Naive B cell (primary cell): ENCODE data around the gene FOXN1. TPM values are rescaled to one million over a fixed set of nuclear protein-coding genes. Genes with fewer than 3 reads are reported as not detected.
"Not testable (repeated sequence)": the region's sequence is repeated elsewhere in the genome, so short reads cannot be mapped to it uniquely, and the experiment has no call there.

Experiments
- ATAC-seq, 2 donors: fragments of 150-1000 bp; cut with Tn5 transposase; 2 replicates each; pipeline ENCODE4 v1.10.0; 2021; ENCODE audit warnings: low read depth in 2 of 2, mild to moderate bottlenecking in 2 of 2, moderate library complexity in 2 of 2
- DNase-seq: peaks from one replicate; pipeline ENCODE4 v3.0.0; 2022
- H3K27ac Mint-ChIP-seq, 6 donors: one replicate each; pipeline ENCODE4 v1.8.0; 2020 to 2022; ENCODE audit warnings: mild to moderate bottlenecking in 6 of 6, mixed read lengths in 6 of 6, moderate library complexity in 5 of 6, inconsistent platforms in 2 of 6
- H3K27me3 Mint-ChIP-seq, 3 donors: one replicate each; pipeline ENCODE4 v1.8.0; 2021 to 2022; ENCODE audit warnings: mixed read lengths in 3 of 3, mild to moderate bottlenecking in 1 of 3
- H3K36me3 Mint-ChIP-seq, 2 donors: one replicate each; pipeline ENCODE4 v1.8.0; 2020 to 2022; ENCODE audit warnings: mixed read lengths in 2 of 2, inconsistent platforms in 1 of 2, mild to moderate bottlenecking in 1 of 2
- H3K4me1 Mint-ChIP-seq, 3 donors: one replicate each; pipeline ENCODE4 v1.8.0; 2020 to 2022; ENCODE audit warnings: mixed read lengths in 3 of 3, inconsistent platforms in 1 of 3, mild to moderate bottlenecking in 1 of 3, moderate library complexity in 1 of 3
- H3K4me3 Mint-ChIP-seq, 8 donors: one replicate each; pipeline ENCODE4 v1.8.0; 2020 to 2022; ENCODE audit warnings: mild to moderate bottlenecking in 8 of 8, mixed read lengths in 8 of 8, moderate library complexity in 8 of 8, inconsistent platforms in 2 of 8
- H3K9me3 Mint-ChIP-seq, 7 donors: one replicate each; pipeline ENCODE4 v1.8.0; 2020 to 2022; ENCODE audit warnings: mixed read lengths in 7 of 7, mild to moderate bottlenecking in 5 of 7, inconsistent platforms in 2 of 7, moderate library complexity in 1 of 7
- polyA plus RNA-seq, 6 donors: library from polyadenylated mRNA; unstranded; fragments of 300-500 nt; fragmentation: Illumina TruSeq; gene quantifications; one replicate each; pipeline ENCODE4 v1.2.3, GENCODE V29; 2021; ENCODE audit warnings: low read depth in 6 of 6

The FOXN1 gene
- polyA plus RNA-seq, 6 donors from 2014 or later, result not detected

GRCh38 chr17:28515518-28515917, 9.4 kb downstream of the FOXN1 start:
- H3K27me3 Mint-ChIP-seq, result peaks cover 4 to 25% (median 12%) of the 10 kb centered on the region in 3 donors
- H3K4me1 Mint-ChIP-seq, result peaks cover 6 to 12% (median 8%) of the 10 kb centered on the region in 3 donors
- DNase-seq, result no peak
- ATAC-seq, result no peak
- no peaks in the 10 kb centered on the region for H3K36me3 Mint-ChIP-seq
- H3K4me3 Mint-ChIP-seq, result no peak overlapping the region
- no peak overlapping the region for H3K27ac Mint-ChIP-seq
- no peaks in the 10 kb centered on the region for H3K9me3 Mint-ChIP-seq

DNA sequence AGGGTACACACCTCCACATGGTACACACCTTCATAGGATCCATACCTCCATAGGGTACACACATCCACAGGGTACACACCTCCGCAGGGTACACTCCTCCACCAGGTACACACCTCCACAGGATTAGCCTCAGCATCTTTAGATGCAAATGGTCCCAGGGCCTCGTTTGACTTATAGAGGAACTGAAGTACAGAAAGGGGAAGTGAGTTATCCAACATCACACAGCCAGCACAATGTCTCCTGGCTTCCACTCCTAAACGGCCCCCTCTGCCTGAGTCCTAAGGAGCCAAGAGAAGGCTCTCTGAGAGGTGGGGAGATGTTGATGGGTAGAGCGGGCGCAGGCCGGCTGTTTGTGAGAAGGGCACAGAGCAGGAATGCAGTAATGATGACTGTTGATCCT, 12.0 kb downstream of the FOXN1 start:
- DNase-seq (peak; percentile 17), ATAC-seq (peak; percentile 76 to 96)
- no peaks in the 10 kb centered on the region for H3K36me3 Mint-ChIP-seq
- peak overlapping the region in 1 of 6 donors; percentile 29 for H3K27ac Mint-ChIP-seq
- H3K4me3 Mint-ChIP-seq, result no peak overlapping the region
- H3K27me3 Mint-ChIP-seq, result peaks cover 4 to 8% (median 6%) of the 10 kb centered on the region in 3 donors
- H3K9me3 Mint-ChIP-seq, result no peaks in the 10 kb centered on the region
- H3K4me1 Mint-ChIP-seq, result peaks cover 6 to 13% (median 8%) of the 10 kb centered on the region in 3 donors

DNA sequence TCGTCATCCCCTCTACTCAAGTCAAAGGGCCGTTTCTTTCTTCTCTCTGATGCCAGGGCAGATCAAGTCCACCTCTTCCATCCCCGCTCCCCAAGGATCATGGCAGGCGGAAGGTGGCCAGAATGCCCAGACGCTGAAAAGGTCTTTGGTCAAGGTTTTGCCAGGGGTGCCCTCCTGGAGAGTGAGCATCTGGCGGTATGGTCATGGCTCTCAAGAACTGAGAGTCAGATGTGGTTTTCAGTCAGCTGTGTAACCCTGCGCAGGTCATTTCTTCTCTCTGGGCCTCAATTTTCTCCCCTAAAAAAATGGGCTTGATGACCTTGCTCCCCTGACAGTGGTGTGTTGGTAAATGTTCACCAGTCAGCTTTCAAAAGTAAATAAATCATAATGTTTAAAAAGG, 12.4 kb downstream of the FOXN1 start:
- H3K27ac Mint-ChIP-seq, result peak overlapping the region in 2 of 6 donors; percentile 49 to 70
- H3K4me3 Mint-ChIP-seq, result no peak overlapping the region
- H3K27me3 Mint-ChIP-seq, result peaks cover 1 to 5% (median 4%) of the 10 kb centered on the region in 3 donors
- ATAC-seq (no peak), DNase-seq (no peak)
- no peaks in the 10 kb centered on the region for H3K36me3 Mint-ChIP-seq
- H3K4me1 Mint-ChIP-seq, result peaks cover 6 to 13% (median 8%) of the 10 kb centered on the region in 3 donors
- H3K9me3 Mint-ChIP-seq, result no peaks in the 10 kb centered on the region

GRCh38 chr17:28519236-28519635, 13.1 kb downstream of the FOXN1 start:
- DNase-seq (no peak), ATAC-seq (no peak)
- H3K9me3 Mint-ChIP-seq, result no peaks in the 10 kb centered on the region
- H3K4me1 Mint-ChIP-seq, result peaks cover 6 to 13% (median 8%) of the 10 kb centered on the region in 3 donors
- peaks cover 0 to 4% (median 0%) of the 10 kb centered on the region in 3 donors for H3K27me3 Mint-ChIP-seq
- H3K27ac Mint-ChIP-seq, result peak overlapping the region in 2 of 6 donors; percentile 49 to 70
- H3K36me3 Mint-ChIP-seq, result no peaks in the 10 kb centered on the region
- H3K4me3 Mint-ChIP-seq, result no peak overlapping the region

DNA sequence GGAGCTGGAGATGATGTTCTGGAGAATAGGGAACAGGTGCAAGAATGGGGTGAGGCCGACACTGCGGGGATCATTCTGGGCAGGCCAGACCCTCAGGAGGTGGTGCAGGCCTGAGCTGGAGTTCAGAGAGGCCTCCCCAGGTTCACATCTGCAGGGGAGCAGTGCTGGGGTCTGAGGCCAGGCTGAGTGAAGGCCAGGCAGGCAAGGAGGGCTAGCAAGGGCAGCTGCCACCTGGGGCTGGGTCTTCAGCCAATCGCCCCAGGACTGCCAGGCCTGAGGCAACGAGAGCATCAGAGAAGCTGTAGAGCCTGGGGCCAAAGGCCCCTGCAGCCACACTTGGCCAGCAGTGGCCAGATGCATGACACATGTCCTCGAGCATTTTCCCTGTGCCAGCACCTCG, 14.5 kb downstream of the FOXN1 start:
- H3K27ac Mint-ChIP-seq, result no peak overlapping the region
- H3K4me3 Mint-ChIP-seq, result no peak overlapping the region
- H3K9me3 Mint-ChIP-seq, result no peaks in the 10 kb centered on the region

DNA sequence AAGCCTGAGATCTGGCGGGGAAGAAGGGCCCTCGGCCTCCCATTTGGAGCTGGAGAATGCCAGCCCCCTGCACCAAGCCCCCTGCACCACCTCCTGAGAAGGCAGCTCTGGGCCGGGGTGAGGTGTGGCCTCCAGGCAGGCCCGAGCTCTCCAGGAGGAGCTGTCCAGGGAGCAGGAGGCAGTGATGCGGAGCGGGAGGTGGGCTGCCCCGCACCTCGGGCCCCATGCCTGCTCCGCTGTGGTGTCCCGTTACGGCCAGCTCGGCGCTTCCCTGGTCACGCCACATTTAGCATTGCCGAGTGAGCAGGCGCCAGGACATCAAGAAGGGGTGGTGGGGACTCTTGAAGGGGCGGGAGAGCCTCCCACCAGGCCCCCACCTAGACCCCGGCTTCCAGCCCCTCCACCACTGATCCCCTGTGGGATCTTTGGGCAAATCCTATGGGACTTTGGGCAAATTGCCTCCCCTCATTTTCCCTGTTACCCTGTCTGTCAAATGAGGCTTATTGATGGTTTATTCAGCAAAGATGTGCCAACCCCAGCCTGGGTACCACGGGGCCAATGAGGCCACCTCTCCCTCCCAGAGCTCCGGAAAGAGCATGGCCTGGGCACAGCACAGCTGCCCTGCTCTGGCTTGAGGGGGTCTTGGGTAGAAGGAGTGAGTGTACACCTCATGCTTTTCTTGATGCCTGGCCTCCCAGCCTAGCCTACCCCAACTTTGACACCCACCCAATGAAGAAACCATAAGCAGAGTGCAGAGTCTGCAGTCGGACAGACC, 15.3 kb downstream of the FOXN1 start:
- Mint-ChIP-seq H3K36me3 (no peaks in the 10 kb centered on the region), H3K4me1 (peaks cover 6 to 13% (median 8%) of the 10 kb centered on the region in 3 donors), H3K4me3 (no peak overlapping the region), H3K9me3 (no peaks in the 10 kb centered on the region), H3K27ac (no peak overlapping the region), H3K27me3 (peaks cover 0 to 4% (median 0%) of the 10 kb centered on the region in 3 donors)
- DNase-seq, result no peak
- ATAC-seq, result no peak

More for the DNA sequence above, 14.5 kb downstream of the FOXN1 start:
- DNase-seq (no peak), ATAC-seq (no peak)
- peaks cover 0 to 4% (median 0%) of the 10 kb centered on the region in 3 donors for H3K27me3 Mint-ChIP-seq
- no peaks in the 10 kb centered on the region for H3K36me3 Mint-ChIP-seq
- peaks cover 6 to 13% (median 8%) of the 10 kb centered on the region in 3 donors for H3K4me1 Mint-ChIP-seq

GRCh38 chr17:28522281-28522680, 16.1 kb downstream of the FOXN1 start:
- H3K4me3 Mint-ChIP-seq, ATAC-seq, H3K9me3 Mint-ChIP-seq, H3K36me3 Mint-ChIP-seq, H3K27me3 Mint-ChIP-seq, DNase-seq, H3K27ac Mint-ChIP-seq: not testable (repeated sequence)
- peaks cover 6 to 15% (median 8%) of the 10 kb centered on the region in 3 donors for H3K4me1 Mint-ChIP-seq

GRCh38 chr17:28523186-28523585, 17.0 kb downstream of the FOXN1 start:
- Mint-ChIP-seq H3K27me3 (peaks cover 0 to 2% (median 0%) of the 10 kb centered on the region in 3 donors), H3K27ac (no peak overlapping the region), H3K9me3 (no peaks in the 10 kb centered on the region), H3K4me3 (no peak overlapping the region), H3K4me1 (peaks cover 3 to 15% (median 6%) of the 10 kb centered on the region in 3 donors), H3K36me3 (no peaks in the 10 kb centered on the region)
- no peak for DNase-seq
- ATAC-seq, result no peak

GRCh38 chr17:28523876-28524275, 17.7 kb downstream of the FOXN1 start:
- DNase-seq (no peak), ATAC-seq (no peak)
- H3K4me1 Mint-ChIP-seq, result peaks cover 0 to 11% (median 0%) of the 10 kb centered on the region in 3 donors
- H3K27me3 Mint-ChIP-seq, result no peaks in the 10 kb centered on the region
- H3K4me3 Mint-ChIP-seq, result peak overlapping the region in 1 of 8 donors; percentile 22
- no peaks in the 10 kb centered on the region for H3K36me3 Mint-ChIP-seq
- H3K27ac Mint-ChIP-seq, result no peak overlapping the region
- H3K9me3 Mint-ChIP-seq, result no peaks in the 10 kb centered on the region

DNA sequence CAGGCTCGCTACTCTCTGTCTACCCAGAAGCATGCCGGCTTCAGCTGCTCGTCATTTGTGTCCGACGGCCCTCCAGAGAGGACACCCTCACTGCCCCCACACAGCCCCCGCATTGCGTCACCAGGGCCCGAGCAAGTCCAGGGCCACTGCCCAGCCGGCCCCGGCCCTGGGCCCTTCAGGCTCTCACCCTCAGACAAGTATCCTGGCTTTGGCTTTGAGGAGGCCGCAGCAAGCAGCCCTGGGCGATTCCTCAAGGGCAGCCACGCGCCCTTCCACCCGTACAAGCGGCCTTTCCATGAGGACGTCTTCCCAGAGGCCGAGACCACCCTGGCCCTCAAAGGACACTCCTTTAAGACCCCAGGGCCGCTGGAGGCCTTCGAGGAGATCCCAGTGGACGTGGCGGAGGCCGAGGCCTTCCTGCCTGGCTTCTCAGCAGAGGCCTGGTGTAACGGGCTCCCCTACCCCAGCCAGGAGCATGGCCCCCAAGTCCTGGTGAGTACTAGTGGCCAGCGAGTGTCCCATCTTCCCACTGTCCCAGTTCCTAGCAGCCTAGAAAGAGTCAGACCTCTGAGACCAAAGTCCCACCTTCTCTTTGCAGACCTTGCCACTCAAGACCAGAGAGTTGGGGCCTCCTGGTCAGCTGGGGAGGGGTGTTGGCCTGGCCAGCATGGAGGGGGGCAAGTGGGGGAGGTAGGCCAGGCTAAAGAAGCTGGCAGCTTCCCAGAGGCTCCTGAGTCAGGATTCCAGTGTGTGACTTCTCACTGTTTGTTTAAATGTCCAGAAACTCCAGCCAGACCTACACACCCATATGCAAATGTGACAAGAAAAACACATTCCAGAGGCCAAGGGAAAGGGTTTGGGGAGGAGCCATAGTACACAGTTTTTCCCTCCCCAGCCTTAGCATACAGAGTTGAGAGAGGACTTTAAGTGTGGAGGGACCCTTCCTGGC, 18.6 kb downstream of the FOXN1 start:
- peaks cover 0 to 7% (median 0%) of the 10 kb centered on the region in 3 donors for H3K4me1 Mint-ChIP-seq
- no peak for ATAC-seq
- peak overlapping the region in 1 of 6 donors; percentile 10 for H3K27ac Mint-ChIP-seq
- no peaks in the 10 kb centered on the region for H3K27me3 Mint-ChIP-seq
- DNase-seq, result no peak
- H3K36me3 Mint-ChIP-seq, result no peaks in the 10 kb centered on the region
- no peaks in the 10 kb centered on the region for H3K9me3 Mint-ChIP-seq
- H3K4me3 Mint-ChIP-seq, result no peak overlapping the region

DNA sequence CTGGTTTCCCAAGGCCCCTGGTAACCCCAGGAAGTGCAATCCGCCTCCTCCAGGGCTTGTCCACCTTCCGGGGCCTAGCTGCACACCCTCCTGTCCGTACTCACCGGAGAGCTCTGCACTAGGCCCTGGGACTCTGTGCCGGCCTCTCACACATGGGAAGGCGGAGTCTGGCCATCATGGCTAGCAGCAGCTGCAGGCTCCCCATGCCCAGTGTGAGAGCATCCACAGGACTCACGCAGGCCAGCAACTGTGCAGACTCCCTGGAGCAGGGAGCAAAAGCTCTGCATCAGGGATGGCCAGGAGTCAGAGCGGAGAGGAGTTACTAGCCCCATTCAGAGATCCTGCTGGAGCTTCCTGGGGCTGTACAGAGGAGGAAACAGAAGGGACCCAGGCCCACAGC, 20.2 kb downstream of the FOXN1 start:
- H3K27ac Mint-ChIP-seq, result no peak overlapping the region
- no peaks in the 10 kb centered on the region for H3K9me3 Mint-ChIP-seq
- no peak for ATAC-seq
- peaks cover 0 to 3% (median 0%) of the 10 kb centered on the region in 3 donors for H3K4me1 Mint-ChIP-seq
- no peak for DNase-seq
- H3K4me3 Mint-ChIP-seq, result no peak overlapping the region
- H3K27me3 Mint-ChIP-seq, result peaks cover 0 to 4% (median 0%) of the 10 kb centered on the region in 3 donors
- H3K36me3 Mint-ChIP-seq, result no peaks in the 10 kb centered on the region

GRCh38 chr17:28527181-28527681, 21.1 kb downstream of the FOXN1 start:
- no peak for ATAC-seq
- Mint-ChIP-seq H3K27ac (peak overlapping the region in 3 of 6 donors; percentile 36 to 84 (median 49)), H3K9me3 (no peaks in the 10 kb centered on the region), H3K4me1 (peaks cover 0 to 3% (median 0%) of the 10 kb centered on the region in 3 donors), H3K27me3 (peaks cover 0 to 8% (median 0%) of the 10 kb centered on the region in 3 donors), H3K4me3 (peak overlapping the region in 1 of 8 donors; percentile 37), H3K36me3 (no peaks in the 10 kb centered on the region)
- DNase-seq, result no peak

- Mint-ChIP-seq H3K36me3 (no peaks in the 10 kb centered on the region), H3K4me3 (no peak overlapping the region), H3K4me1 (peaks cover 0 to 3% (median 0%) of the 10 kb centered on the region in 3 donors), H3K27ac (peak overlapping the region in 1 of 6 donors; percentile 28), H3K27me3 (peaks cover 0 to 8% (median 0%) of the 10 kb centered on the region in 3 donors), H3K9me3 (no peaks in the 10 kb centered on the region)
- no peak for DNase-seq
- ATAC-seq, result no peak
These were observed 21.7 kb downstream of the FOXN1 start for GRCh38 chr17:28527859-28528258.
